H9 (cell line): Measurements from ENCODE around the gene MYOM1. TPM values are rescaled to one million over a fixed set of nuclear protein-coding genes. Genes with fewer than 3 reads are reported as not detected.

Experiments
- DNase-seq: peaks from one replicate; pipeline ENCODE4 v3.0.0-alpha.2; 2017
- H2AFZ ChIP-seq: one replicate; pipeline ENCODE4 v1.6.1; 2013; ENCODE audit warnings: mild to moderate bottlenecking, low read length, control low read depth, moderate library complexity
- H2AK5ac ChIP-seq: 2 replicates; pipeline ENCODE4 v1.6.1; 2013; ENCODE audit warnings: low read length, control low read depth, mixed read lengths; ENCODE audit not compliant: insufficient read length
- H2BK120ac ChIP-seq: one replicate; pipeline ENCODE4 v1.6.1; 2013; ENCODE audit warnings: low read depth, mild to moderate bottlenecking, low read length, control low read depth, inconsistent platforms; ENCODE audit not compliant: poor library complexity, severe bottlenecking
- H2BK12ac ChIP-seq: 2 replicates; pipeline ENCODE4 v1.6.1; 2013; ENCODE audit warnings: low read length, control low read depth, mixed read lengths, low read depth; ENCODE audit not compliant: insufficient read length
- H2BK15ac ChIP-seq: 2 replicates; pipeline ENCODE4 v1.6.1; 2013; ENCODE audit warnings: low read depth, low read length, control low read depth
- H2BK20ac ChIP-seq: one replicate; pipeline ENCODE4 v1.6.1; 2013; ENCODE audit warnings: low read depth, mild to moderate bottlenecking, low read length, control low read depth, inconsistent platforms; ENCODE audit not compliant: poor library complexity, severe bottlenecking
- H2BK5ac ChIP-seq: 2 replicates; pipeline ENCODE4 v1.6.1; 2013; ENCODE audit warnings: low read length, control low read depth, mixed read lengths; ENCODE audit not compliant: insufficient read length
- H3K14ac ChIP-seq: 2 replicates; pipeline ENCODE4 v1.6.1; 2013; ENCODE audit warnings: low read length, control low read depth; ENCODE audit not compliant: insufficient read depth
- H3K18ac ChIP-seq: 2 replicates; pipeline ENCODE4 v1.6.1; 2013; ENCODE audit warnings: low read depth, mild to moderate bottlenecking, mixed read lengths, low read length, control low read depth; ENCODE audit not compliant: insufficient read length
- H3K23ac ChIP-seq: 2 replicates; pipeline ENCODE4 v1.6.1; 2013; ENCODE audit warnings: low read length, control low read depth, mixed read lengths, low read depth; ENCODE audit not compliant: insufficient read length
- H3K23me2 ChIP-seq: 2 replicates; pipeline ENCODE4 v1.6.1; 2013; ENCODE audit warnings: low read depth, mild to moderate bottlenecking, mixed read lengths, low read length, control low read depth; ENCODE audit not compliant: insufficient read length, poor library complexity, severe bottlenecking
- H3K27ac ChIP-seq: 2 replicates; pipeline ENCODE4 v1.5.1; 2013; ENCODE audit warnings: low read length, control low read depth, mixed read lengths, low read depth; ENCODE audit not compliant: insufficient read length
- H3K27me3 ChIP-seq: 2 replicates; pipeline ENCODE4 v1.6.1; 2013; ENCODE audit warnings: low read length, control low read depth, inconsistent platforms; ENCODE audit not compliant: insufficient read depth
- H3K4ac ChIP-seq: 2 replicates; pipeline ENCODE4 v1.6.1; 2013; ENCODE audit warnings: low read depth, mild to moderate bottlenecking, control low read depth, inconsistent platforms, low read length, moderate library complexity
- H3K4me1 ChIP-seq: 2 replicates; pipeline ENCODE4 v1.6.1; 2013; ENCODE audit warnings: low read length, control low read depth, inconsistent platforms; ENCODE audit not compliant: insufficient read depth
- H3K4me2 ChIP-seq: 2 replicates; pipeline ENCODE4 v1.6.1; 2013; ENCODE audit warnings: low read length, control low read depth, mixed read lengths; ENCODE audit not compliant: insufficient read length, insufficient read depth
- H3K56ac ChIP-seq: 2 replicates; pipeline ENCODE4 v1.6.1; 2013; ENCODE audit warnings: low read depth, mild to moderate bottlenecking, mixed read lengths, low read length, control low read depth; ENCODE audit not compliant: insufficient read length
- H3K79me1 ChIP-seq: 2 replicates; pipeline ENCODE4 v1.6.1; 2013; ENCODE audit warnings: low read depth, mild to moderate bottlenecking, moderate library complexity, low read length, control low read depth, inconsistent platforms; ENCODE audit not compliant: insufficient read depth, poor library complexity, severe bottlenecking
- H3K79me2 ChIP-seq: 2 replicates; pipeline ENCODE4 v1.6.1; 2013; ENCODE audit warnings: low read length, control low read depth, inconsistent platforms; ENCODE audit not compliant: insufficient read depth
- H3K9ac ChIP-seq: 2 replicates; pipeline ENCODE4 v1.6.1; 2013; ENCODE audit warnings: low read length, control low read depth, mixed read lengths; ENCODE audit not compliant: insufficient read length; ENCODE audit errors: extremely low read depth
- H3K9me3 ChIP-seq: one replicate; pipeline ENCODE4 v1.6.1; 2013; ENCODE audit warnings: low read depth, low read length, inconsistent platforms; ENCODE audit not compliant: control insufficient read depth
- H3T11ph ChIP-seq: one replicate; pipeline ENCODE4 v1.6.1; 2013; ENCODE audit warnings: mild to moderate bottlenecking, low read length, control low read depth, inconsistent platforms
- H4K20me1 ChIP-seq: one replicate; pipeline ENCODE4 v1.6.1; 2013; ENCODE audit not compliant: control insufficient read depth, insufficient read length, insufficient read depth
- H4K5ac ChIP-seq: 2 replicates; pipeline ENCODE4 v1.6.1; 2013; ENCODE audit warnings: low read depth, mild to moderate bottlenecking, mixed read lengths, low read length, control low read depth; ENCODE audit not compliant: insufficient read length
- H4K8ac ChIP-seq: replicated peaks from 2 replicates; pipeline ENCODE4 v1.6.1; 2013; ENCODE audit warnings: low read length, control low read depth, mixed read lengths, low read depth; ENCODE audit not compliant: insufficient read length
- H4K91ac ChIP-seq: 2 replicates; pipeline ENCODE4 v1.6.1; 2013; ENCODE audit warnings: low read depth, mild to moderate bottlenecking, moderate library complexity, mixed read lengths, low read length, control low read depth; ENCODE audit not compliant: insufficient read length
- H3K27ac Mint-ChIP-seq, 3 experiments: 2 replicates in 2 of 3; 3 replicates in 1 of 3; pipeline ENCODE4 v1.8.0; 2020 to 2021; ENCODE audit warnings: mixed read lengths in 3 of 3, mild to moderate bottlenecking in 1 of 3, moderate library complexity in 1 of 3
- H3K27me3 Mint-ChIP-seq: 2 replicates; pipeline ENCODE4 v1.8.0; 2021; ENCODE audit warnings: low read depth, mild to moderate bottlenecking, moderate library complexity, mixed read lengths
- H3K36me3 Mint-ChIP-seq, 3 experiments: 2 replicates in 2 of 3; 3 replicates in 1 of 3; pipeline ENCODE4 v1.8.0; 2020 to 2021; ENCODE audit warnings: low read depth in 3 of 3, mixed read lengths in 3 of 3; ENCODE audit not compliant: insufficient read depth in 1 of 3
- H3K4me1 Mint-ChIP-seq, 2 experiments: 2 replicates each; pipeline ENCODE4 v1.8.0; 2020; ENCODE audit warnings: mixed read lengths in 2 of 2
- H3K4me3 Mint-ChIP-seq, 2 experiments: 2 replicates in 1 of 2; 3 replicates in 1 of 2; pipeline ENCODE4 v1.8.0; 2020 to 2021; ENCODE audit warnings: mild to moderate bottlenecking in 2 of 2, mixed read lengths in 2 of 2, moderate library complexity in 1 of 2
- H3K9me3 Mint-ChIP-seq, 2 experiments: 2 replicates in 1 of 2; 3 replicates in 1 of 2; pipeline ENCODE4 v1.8.0; 2020; ENCODE audit warnings: mild to moderate bottlenecking in 2 of 2, mixed read lengths in 2 of 2, moderate library complexity in 1 of 2
- CTCF ChIP-seq: fragments of 200-600 bp; sonication (generic); conservative IDR thresholded peaks from 3 replicates; pipeline ENCODE4 v1.8.0; 2021; ENCODE audit warnings: antibody characterized with exemption, mild to moderate bottlenecking
- WGBS: extraction: QIAGEN DNeasy Blood & Tissue Kit; methylation state at CpG from one replicate; pipeline ENCODE4 v1.1.7; 2013; ENCODE audit warnings: missing lambda C conversion rate, low lambda C conversion rate, mixed read lengths; ENCODE audit not compliant: insufficient read length; ENCODE audit errors: extremely low coverage; 5-methylcytosine and 5-hydroxymethylcytosine counted together
- total RNA-seq: library from RNA; stranded (reverse); gene quantifications from 2 replicates; pipeline ENCODE4 v1.2.1, GENCODE V29; 2021

Gene MYOM1
- total RNA-seq, 1 experiment from 2014 or later: 0.17 TPM

- no peak overlapping the region for H3K18ac ChIP-seq
- H2BK15ac ChIP-seq: no peak overlapping the region
- H3K4me2 ChIP-seq: no peak overlapping the region
- no peak overlapping the region for H2BK20ac ChIP-seq
- Mint-ChIP-seq H3K27ac (no peak overlapping the region), H3K27me3 (no peaks in the 10 kb centered on the region), H3K36me3 (peaks cover 3 to 7% (median 3%) of the 10 kb centered on the region in 3 experiments; a peak in 6 of 7 replicates), H3K4me1 (peaks cover 7 to 10% of the 10 kb centered on the region in 2 experiments), H3K9me3 (peaks cover 4 to 15% of the 10 kb centered on the region in 2 experiments; a peak in 4 of 5 replicates), H3K4me3 (no peak overlapping the region)
- no peak overlapping the region for H2AFZ ChIP-seq
- H3K4me1 ChIP-seq: peaks cover 2% of the 10 kb centered on the region; the same call in 1 of the 2 replicates
- H4K20me1 ChIP-seq: no peaks in the 10 kb centered on the region
- no peak overlapping the region for H2AK5ac ChIP-seq
- H3K9ac ChIP-seq: no peak overlapping the region
- H3K27me3 ChIP-seq: no peaks in the 10 kb centered on the region
- H2BK12ac ChIP-seq: no peak overlapping the region
- no peak overlapping the region for H3K4ac ChIP-seq
- no peaks in the 10 kb centered on the region for H3K23me2 ChIP-seq
- H3K56ac ChIP-seq: no peak overlapping the region
- no peaks in the 10 kb centered on the region for H3K79me1 ChIP-seq
- no peak overlapping the region for H4K91ac ChIP-seq
- no peak overlapping the region for H3K23ac ChIP-seq
- no peaks in the 10 kb centered on the region; the same call in 1 of the 2 replicates for H3K79me2 ChIP-seq
- no peak for TF ChIP-seq CTCF
- no peak for DNase-seq
- H4K5ac ChIP-seq: no peak overlapping the region
- H4K8ac ChIP-seq: no peak overlapping the region
- no peak overlapping the region for H3K27ac ChIP-seq
- no peak overlapping the region for H3K14ac ChIP-seq
- H3K9me3 ChIP-seq: no peaks in the 10 kb centered on the region
- no peak overlapping the region for H2BK120ac ChIP-seq
- H2BK5ac ChIP-seq: no peak overlapping the region
- no CpG with 5 or more reads among the region's 5 CpGs for WGBS
- no peak overlapping the region for H3T11ph ChIP-seq
These were observed 14.7 kb upstream of the MYOM1 start for GRCh38 chr18:3234457-3234856.
